CD4-positive, CD25-positive, alpha-beta regulatory T cell (primary cell): Measurements from ENCODE around the gene ANTKMT. TPM values are rescaled to one million over a fixed set of nuclear protein-coding genes. Genes with fewer than 3 reads are reported as not detected.

Experiments used
- ATAC-seq, 2 donors: fragments of 150-1000 bp; cut with Tn5 transposase; one replicate each; pipeline ENCODE4 v1.10.0; 2021; ENCODE audit warnings: low read depth in 2 of 2, moderate number of reproducible peaks in 2 of 2, moderate library complexity in 1 of 2
- DNase-seq, 3 donors: peaks; one replicate each; pipeline versions ENCODE4 v3.0.0 to v3.0.0-alpha.2; 2012 to 2022; ENCODE audit warnings: mixed read lengths in 1 of 3
- H3K27ac ChIP-seq: one replicate; pipeline ENCODE4 v1.7.0; 2013; ENCODE audit warnings: mild to moderate bottlenecking, low read length; ENCODE audit not compliant: insufficient read depth, poor library complexity, severe bottlenecking
- H3K27me3 ChIP-seq: one replicate; pipeline ENCODE4 v1.7.0; 2013; ENCODE audit warnings: low read length; ENCODE audit not compliant: control insufficient read depth, insufficient read depth
- H3K36me3 ChIP-seq: one replicate; pipeline ENCODE4 v1.7.0; 2013; ENCODE audit warnings: mild to moderate bottlenecking, low read length, moderate library complexity; ENCODE audit not compliant: control insufficient read depth, insufficient read depth
- H3K4me1 ChIP-seq: 2 replicates; pipeline ENCODE4 v1.7.0; 2013; ENCODE audit warnings: mild to moderate bottlenecking, low read length; ENCODE audit not compliant: insufficient read depth, control insufficient read depth, poor library complexity, severe bottlenecking
- H3K4me3 ChIP-seq: one replicate; pipeline ENCODE4 v1.7.0; 2013; ENCODE audit warnings: low read depth, mild to moderate bottlenecking, low read length, moderate library complexity
- H3K9me3 ChIP-seq, 2 experiments: 1 replicate in 1 of 2; 2 replicates in 1 of 2; pipeline ENCODE4 v1.7.0; 2013; ENCODE audit warnings: low read length in 2 of 2, mild to moderate bottlenecking in 1 of 2, moderate library complexity in 1 of 2; ENCODE audit not compliant: control insufficient read depth in 2 of 2
- H3K27ac Mint-ChIP-seq, 3 donors: one replicate each; pipeline ENCODE4 v1.8.0; 2020 to 2022; ENCODE audit warnings: mild to moderate bottlenecking in 3 of 3, mixed read lengths in 3 of 3, moderate library complexity in 2 of 3
- H3K27me3 Mint-ChIP-seq: one replicate; pipeline ENCODE4 v1.8.0; 2022; ENCODE audit warnings: mild to moderate bottlenecking, mixed read lengths
- H3K36me3 Mint-ChIP-seq: one replicate; pipeline ENCODE4 v1.8.0; 2020; ENCODE audit warnings: mixed read lengths
- H3K4me1 Mint-ChIP-seq, 4 donors: one replicate each; pipeline ENCODE4 v1.8.0; 2020 to 2022; ENCODE audit warnings: mixed read lengths in 4 of 4, mild to moderate bottlenecking in 1 of 4
- H3K4me3 Mint-ChIP-seq, 4 donors: one replicate each; pipeline ENCODE4 v1.8.0; 2020 to 2022; ENCODE audit warnings: mild to moderate bottlenecking in 4 of 4, mixed read lengths in 4 of 4, moderate library complexity in 3 of 4
- H3K9me3 Mint-ChIP-seq, 7 donors: one replicate each; pipeline ENCODE4 v1.8.0; 2020 to 2022; ENCODE audit warnings: mixed read lengths in 7 of 7, mild to moderate bottlenecking in 3 of 7, moderate library complexity in 2 of 7
- polyA plus RNA-seq, 4 donors: library from polyadenylated mRNA; unstranded; fragments of 300-500 nt; fragmentation: Illumina TruSeq; gene quantifications; one replicate each; pipeline ENCODE4 v1.2.3, GENCODE V29; 2021
- total RNA-seq: library from RNA; stranded (reverse); gene quantifications from one replicate; pipeline ENCODE4 v1.2.3, GENCODE V29; 2022

Gene ANTKMT
- total and polyA plus RNA-seq, 5 donors from 2014 or later: 13.6 to 85.9 (median 62.0) TPM

GRCh38 chr16:769934-770333 is 49.0 kb downstream of the ANTKMT start:
- ATAC-seq: no peak
- Histone ChIP-seq H3K4me3 (no peak overlapping the region), H3K4me1 (no peaks in the 10 kb centered on the region), H3K36me3 (no peaks in the 10 kb centered on the region), H3K9me3 (no peaks in the 10 kb centered on the region), H3K27ac (no peak overlapping the region), H3K27me3 (no peaks in the 10 kb centered on the region)
- Mint-ChIP-seq H3K36me3 (no peaks in the 10 kb centered on the region), H3K27me3 (no peaks in the 10 kb centered on the region), H3K27ac (no peak overlapping the region), H3K4me1 (no peaks in the 10 kb centered on the region), H3K9me3 (peaks cover 0 to 1% (median 0%) of the 10 kb centered on the region in 7 donors), H3K4me3 (no peak overlapping the region)
- DNase-seq: no peak

- H3K36me3 Mint-ChIP-seq: no peaks in the 10 kb centered on the region
- no peaks in the 10 kb centered on the region for H3K4me1 Mint-ChIP-seq
- no peak for DNase-seq
Observed at GRCh38 chr16:770411-770810, 49.5 kb downstream of the ANTKMT start.

More at GRCh38 chr16:770411-770810, 49.5 kb downstream of the ANTKMT start:
- H3K27me3 ChIP-seq: no peaks in the 10 kb centered on the region
- Mint-ChIP-seq H3K4me3 (no peak overlapping the region), H3K27me3 (no peaks in the 10 kb centered on the region), H3K27ac (no peak overlapping the region), H3K9me3 (peaks cover 0 to 1% (median 0%) of the 10 kb centered on the region in 7 donors)
- no peak overlapping the region for H3K4me3 ChIP-seq
- no peaks in the 10 kb centered on the region for H3K4me1 ChIP-seq
- ATAC-seq: no peak
- no peaks in the 10 kb centered on the region for H3K36me3 ChIP-seq
- H3K9me3 ChIP-seq: no peaks in the 10 kb centered on the region
- no peak overlapping the region for H3K27ac ChIP-seq

Other genes starting within 250 kb of the ANTKMT start
- 82.6 TPM for gene CAPN15, start 193.4 kb upstream of the ANTKMT start, total RNA-seq
- 1 to 10 TPM; 3.0 to 8.5 (median 5.2) TPM for gene CAPN15, start 193.4 kb upstream of the ANTKMT start, polyA plus RNA-seq
- gene PRR35, start 160.8 kb upstream of the ANTKMT start, total RNA-seq: not detected
- not detected for gene PRR35, start 160.8 kb upstream of the ANTKMT start, polyA plus RNA-seq
- 1.9 TPM for gene NHLRC4, start 154.1 kb upstream of the ANTKMT start, total RNA-seq
- gene NHLRC4, start 154.1 kb upstream of the ANTKMT start, polyA plus RNA-seq: 1 to 10 TPM; 3.7 to 5.6 (median 4.8) TPM
- gene PIGQ, start 151.2 kb upstream of the ANTKMT start, total RNA-seq: 25.7 TPM
- 10 to 100 TPM; 11.6 to 15.3 (median 12.9) TPM for gene PIGQ, start 151.2 kb upstream of the ANTKMT start, polyA plus RNA-seq
- gene RAB40C, start 131.1 kb upstream of the ANTKMT start, total RNA-seq: 12.1 TPM
- 1 to 10 TPM; 6.8 to 9.6 (median 8.2) TPM for gene RAB40C, start 131.1 kb upstream of the ANTKMT start, polyA plus RNA-seq
- gene WFIKKN1, start 90.2 kb upstream of the ANTKMT start, total RNA-seq: 0.22 TPM
- gene WFIKKN1, start 90.2 kb upstream of the ANTKMT start, polyA plus RNA-seq: not detected
- 45.3 TPM for gene METTL26, start 84.8 kb upstream of the ANTKMT start, total RNA-seq
- gene METTL26, start 84.8 kb upstream of the ANTKMT start, polyA plus RNA-seq: 100 to 1,000 TPM in 2 of 4 donors, 10 to 100 TPM in 2; 82.7 to 133 (median 102) TPM
- gene MCRIP2, start 79.3 kb upstream of the ANTKMT start, total RNA-seq: 10.5 TPM
- 10 to 100 TPM; 18.0 to 23.1 (median 18.4) TPM for gene MCRIP2, start 79.3 kb upstream of the ANTKMT start, polyA plus RNA-seq
- gene WDR90, start 71.8 kb upstream of the ANTKMT start, total RNA-seq: 11.4 TPM
- 1 to 10 TPM in 2 of 4 donors, under 1 TPM in 2; 0.89 to 2.5 (median 1.1) TPM for gene WDR90, start 71.8 kb upstream of the ANTKMT start, polyA plus RNA-seq
- gene RHOT2, start 53.0 kb upstream of the ANTKMT start, total RNA-seq: 212 TPM
- gene RHOT2, start 53.0 kb upstream of the ANTKMT start, polyA plus RNA-seq: 10 to 100 TPM; 34.3 to 47.1 (median 38.4) TPM
- gene RHBDL1, start 45.5 kb upstream of the ANTKMT start, total RNA-seq: 3.2 TPM
- gene RHBDL1, start 45.5 kb upstream of the ANTKMT start, polyA plus RNA-seq: 1 to 10 TPM in 1 of 4 donors, under 1 TPM in 2, not detected in 1; 0.49 to 1.5 (median 0.88) TPM
- gene STUB1, start 40.7 kb upstream of the ANTKMT start, total RNA-seq: 63.2 TPM
- gene STUB1, start 40.7 kb upstream of the ANTKMT start, polyA plus RNA-seq: 100 to 1,000 TPM; 117 to 142 (median 135) TPM
- gene JMJD8, start 36.8 kb upstream of the ANTKMT start, total RNA-seq: 22.7 TPM
- gene JMJD8, start 36.8 kb upstream of the ANTKMT start, polyA plus RNA-seq: 10 to 100 TPM; 29.2 to 36.2 (median 33.4) TPM
- 8.9 TPM for gene WDR24, start 30.7 kb upstream of the ANTKMT start, total RNA-seq
- gene WDR24, start 30.7 kb upstream of the ANTKMT start, polyA plus RNA-seq: 10 to 100 TPM in 2 of 4 donors, 1 to 10 TPM in 2; 7.9 to 10.4 (median 10.0) TPM
- 18.6 TPM for gene FBXL16, start 15.3 kb upstream of the ANTKMT start, total RNA-seq
- gene FBXL16, start 15.3 kb upstream of the ANTKMT start, polyA plus RNA-seq: 10 to 100 TPM in 1 of 4 donors, 1 to 10 TPM in 3; 8.5 to 10.5 (median 9.3) TPM
- gene METRN, start 6.0 kb upstream of the ANTKMT start, total RNA-seq: 4.6 TPM
- 10 to 100 TPM; 14.3 to 24.1 (median 17.7) TPM for gene METRN, start 6.0 kb upstream of the ANTKMT start, polyA plus RNA-seq
- 2.5 TPM for gene CCDC78, start 5.3 kb downstream of the ANTKMT start, total RNA-seq
- under 1 TPM; 0.37 to 0.70 (median 0.43) TPM for gene CCDC78, start 5.3 kb downstream of the ANTKMT start, polyA plus RNA-seq
- 15.6 TPM for gene HAGHL, start 6.0 kb downstream of the ANTKMT start, total RNA-seq
- gene HAGHL, start 6.0 kb downstream of the ANTKMT start, polyA plus RNA-seq: 1 to 10 TPM; 2.2 to 4.3 (median 3.2) TPM
- 42.6 TPM for gene CIAO3, start 19.9 kb downstream of the ANTKMT start, total RNA-seq
- gene CIAO3, start 19.9 kb downstream of the ANTKMT start, polyA plus RNA-seq: 10 to 100 TPM; 17.2 to 26.6 (median 19.7) TPM
- not detected for gene MSLN, start 39.6 kb downstream of the ANTKMT start, total RNA-seq
- not detected for gene MSLN, start 39.6 kb downstream of the ANTKMT start, polyA plus RNA-seq
- gene RPUSD1, start 67.2 kb downstream of the ANTKMT start, total RNA-seq: 20.8 TPM
- 10 to 100 TPM; 22.3 to 24.9 (median 23.0) TPM for gene RPUSD1, start 67.2 kb downstream of the ANTKMT start, polyA plus RNA-seq
- 28.8 TPM for gene CHTF18, start 67.5 kb downstream of the ANTKMT start, total RNA-seq
- 1 to 10 TPM; 1.1 to 5.9 (median 2.8) TPM for gene CHTF18, start 67.5 kb downstream of the ANTKMT start, polyA plus RNA-seq
- not detected for gene GNG13, start 79.6 kb downstream of the ANTKMT start, total RNA-seq
- not detected for gene GNG13, start 79.6 kb downstream of the ANTKMT start, polyA plus RNA-seq
- gene LMF1, start 249.8 kb downstream of the ANTKMT start, total RNA-seq: 40.0 TPM
- 10 to 100 TPM in 3 of 4 donors, 1 to 10 TPM in 1; 9.9 to 12.9 (median 11.3) TPM for gene LMF1, start 249.8 kb downstream of the ANTKMT start, polyA plus RNA-seq